ENCODE data around the gene GPR89A.
"Not testable (repeated sequence)": the region's sequence is repeated elsewhere in the genome, so short reads cannot be mapped to it uniquely, and the experiment has no call there.

GPR89A gene

GRCh38 chr1:145717833-145718232 is 110.0 kb downstream of the GPR89A start:
- no peak for DNase-seq (ENCODE audit: low spot score)

- DNase-seq (ENCODE audit: low spot score), result not testable (repeated sequence)
Measured at GRCh38 chr1:145718465-145718864, 110.7 kb downstream of the GPR89A start.

- peak; percentile 20 for DNase-seq (ENCODE audit: low spot score)
Measured at GRCh38 chr1:145719230-145720079, 111.7 kb downstream of the GPR89A start, which contains the start of gene CD160. TSS of gene CD160 (plus strand) at chr1:145719499. CDS start at chr1:145728328, 8,829 bp downstream.
